ENCODE results near the gene RAC3. TPM values are rescaled to one million over a fixed set of nuclear protein-coding genes. Genes with fewer than 3 reads are reported as not detected.

The RAC3 gene
- total and polyA plus RNA-seq, 9 of the 15 experiments (the other 6 are each of a cell fraction or from before 2014, with no cell fraction given), result 0.23 to 292 (median 118) TPM

- TF ChIP-seq CEBPZ (IDR thresholded peaks at IDR 0.05; ENCODE audit: borderline replicate concordance, low read depth, low read length) (no peak), PHF8 (IDR thresholded peaks at IDR 0.05; ENCODE audit: borderline replicate concordance, low read length) (peak; percentile 81; the same call in 1 of the 2 replicates), NCOA2 (IDR thresholded peaks at IDR 0.05; ENCODE audit: partially characterized antibody in 2 of 2) (no peak), NBN (IDR thresholded peaks at IDR 0.05; ENCODE audit: low read depth) (no peak), NEUROD1 (IDR thresholded peaks at IDR 0.05; ENCODE audit: borderline replicate concordance, low read depth, low read length, partially characterized antibody) (peak; percentile 75), ZNF395 (CRISPR knock-in tag; IDR thresholded peaks at IDR 0.05) (peak; percentile 91), SMAD2 (IDR thresholded peaks at IDR 0.05; ENCODE audit: low read depth, low read length) (no peak), SAFB (IDR thresholded peaks at IDR 0.05; ENCODE audit: borderline replicate concordance, low read depth, low read length) (peak; percentile 61), ZNF311 (CRISPR knock-in tag; IDR thresholded peaks at IDR 0.05) (0 out of 2 replicates have a peak, but pooled peaks have one; percentile 19), MTA3 (IDR thresholded peaks at IDR 0.05; ENCODE audit: borderline replicate concordance) (peak; percentile 79; the same call in 1 of the 2 replicates), KDM4B (IDR thresholded peaks at IDR 0.05; ENCODE audit: borderline replicate concordance in 2 of 2, low read depth in 1 of 2) (peak in 1 of 2 experiments; percentile 90; a peak in 1 of 4 replicates), L3MBTL2 (IDR thresholded peaks at IDR 0.05) (peak; percentile 66; the same call in 1 of the 2 replicates), ZNF445 (CRISPR knock-in tag; IDR thresholded peaks at IDR 0.05; ENCODE audit: low read depth) (no peak; the same call in 1 of the 2 replicates), ZNF24 (IDR thresholded peaks at IDR 0.05) (peak; percentile 35; the same call in 1 of the 2 replicates), ETV5 (CRISPR knock-in tag; IDR thresholded peaks at IDR 0.05; ENCODE audit: low read depth) (peak; percentile 53; the same call in 1 of the 2 replicates), ZHX1 (conservative IDR thresholded peaks at IDR 0.05; ENCODE audit: low read length) (no peak), ZFX (CRISPR knock-in tag; IDR thresholded peaks at IDR 0.05) (peak; percentile 93), ZNF717 (CRISPR knock-in tag; IDR thresholded peaks at IDR 0.05) (no peak), SIN3B (IDR thresholded peaks at IDR 0.05; ENCODE audit: low read depth) (peak; percentile 87), NFIC (IDR thresholded peaks at IDR 0.05) (peak; percentile 47; the same call in 1 of the 2 replicates), ZNF212 (CRISPR knock-in tag; IDR thresholded peaks at IDR 0.05) (0 out of 2 replicates have a peak, but pooled peaks have one; percentile 57)
Measured at GRCh38 chr17:82065638-82066303, 34.3 kb downstream of the RAC3 start, which contains the start of gene DUS1L (continued).

Measured in K562 (cell line).